PC-9 (cell line): ENCODE results near the gene LSM6. TPM values are rescaled to one million over a fixed set of nuclear protein-coding genes. Genes with fewer than 3 reads are reported as not detected.

Experiments
- BruUV-seq: library from RNA; stranded (reverse); fragments of 400-500 nt; replicated peaks from 2 replicates; lab custom pipeline; 2021; lab: Mats Ljungman, UMichigan
- CTCF ChIA-PET: fragments of 300-600 bp; sonication (Branson Sonifier 250); formaldehyde crosslinking; loops from one replicate; lab custom pipeline; 2022; ENCODE audit warnings: antibody characterized with exemption; lab: Charles Lee
- POLR2A ChIA-PET: fragments of 300-600 bp; sonication (Branson Sonifier 250); formaldehyde crosslinking; loops from one replicate; lab custom pipeline; 2022; ENCODE audit warnings: antibody characterized with exemption; ENCODE audit not compliant: unreplicated experiment; lab: Charles Lee
- DNase-seq, 2 experiments: peaks; one replicate each; pipeline versions ENCODE4 v3.0.0 to v3.0.0-alpha.2; 2015 to 2022; ENCODE audit warnings: mixed read lengths in 1 of 2
- H2AFZ ChIP-seq: fragments of 200-600 bp; sonication (generic); 2 replicates; pipeline ENCODE4 v1.8.1; 2017; ENCODE audit warnings: antibody characterized with exemption
- H3F3A ChIP-seq: fragments of 200-600 bp; sonication (generic); 2 replicates; pipeline ENCODE4 v1.8.1; 2017; ENCODE audit warnings: antibody characterized with exemption, mild to moderate bottlenecking, low read depth; ENCODE audit not compliant: insufficient read depth
- H3K27ac ChIP-seq: fragments of 200-600 bp; sonication (generic); 2 replicates; pipeline ENCODE4 v1.6.1; 2016; ENCODE audit warnings: mixed run types
- H3K27me3 ChIP-seq: fragments of 200-600 bp; sonication (generic); 2 replicates; pipeline ENCODE4 v1.6.1; 2016; ENCODE audit warnings: low read depth, mixed run types; ENCODE audit not compliant: insufficient read depth
- H3K36me3 ChIP-seq: fragments of 200-600 bp; sonication (generic); 2 replicates; pipeline ENCODE4 v1.6.1; 2016; ENCODE audit warnings: low read depth, mixed run types
- H3K4me1 ChIP-seq: fragments of 200-600 bp; sonication (generic); replicated peaks from 2 replicates; pipeline ENCODE4 v1.6.1; 2016; ENCODE audit warnings: mixed run types; ENCODE audit not compliant: insufficient read depth
- H3K4me2 ChIP-seq: fragments of 200-600 bp; sonication (generic); 2 replicates; pipeline ENCODE4 v1.6.1; 2017; ENCODE audit warnings: mixed run types
- H3K4me3 ChIP-seq: fragments of 200-600 bp; sonication (generic); 2 replicates; pipeline ENCODE4 v1.6.1; 2016; ENCODE audit warnings: mixed run types
- H3K79me2 ChIP-seq: fragments of 200-600 bp; sonication (generic); 2 replicates; pipeline ENCODE4 v1.6.1; 2017; ENCODE audit warnings: low read depth, mixed run types
- H3K9me2 ChIP-seq: fragments of 200-600 bp; sonication (generic); 2 replicates; pipeline ENCODE4 v1.8.1; 2017; ENCODE audit warnings: mild to moderate bottlenecking; ENCODE audit not compliant: insufficient read depth
- H3K9me3 ChIP-seq: fragments of 200-600 bp; sonication (generic); 2 replicates; pipeline ENCODE4 v1.8.1; 2016; ENCODE audit warnings: low read depth; ENCODE audit not compliant: insufficient read depth
- H4K20me1 ChIP-seq: fragments of 200-600 bp; sonication (generic); 2 replicates; pipeline ENCODE4 v1.8.1; 2017; ENCODE audit not compliant: insufficient read depth
- EZH2 ChIP-seq: fragments of 200-600 bp; sonication (generic); IDR thresholded peaks from 2 replicates; pipeline ENCODE4 v1.8.0; 2017; ENCODE audit warnings: antibody characterized with exemption, low read depth
- intact Hi-C: fragments of 100-400 bp; cut with micrococcal nuclease; formaldehyde crosslinking; loops from one replicate; pipeline ENCODE4 v1.10.0; 2022; ENCODE audit not compliant: unreplicated experiment
- total RNA-seq: library from RNA; stranded (reverse); gene quantifications from 2 replicates; pipeline ENCODE4 v1.2.3, GENCODE V29; 2021
- TF ChIP-seq, protein P1 (sequence below): fragments of 200-600 bp; sonication (generic); conservative IDR thresholded peaks from 2 replicates; pipeline ENCODE4 v1.6.1; 2017; ENCODE audit warnings: mixed run types, antibody characterized with exemption, mild to moderate bottlenecking, moderate library complexity

The LSM6 gene
- total RNA-seq, 1 experiment from 2014 or later = 45.6 TPM

DNA sequence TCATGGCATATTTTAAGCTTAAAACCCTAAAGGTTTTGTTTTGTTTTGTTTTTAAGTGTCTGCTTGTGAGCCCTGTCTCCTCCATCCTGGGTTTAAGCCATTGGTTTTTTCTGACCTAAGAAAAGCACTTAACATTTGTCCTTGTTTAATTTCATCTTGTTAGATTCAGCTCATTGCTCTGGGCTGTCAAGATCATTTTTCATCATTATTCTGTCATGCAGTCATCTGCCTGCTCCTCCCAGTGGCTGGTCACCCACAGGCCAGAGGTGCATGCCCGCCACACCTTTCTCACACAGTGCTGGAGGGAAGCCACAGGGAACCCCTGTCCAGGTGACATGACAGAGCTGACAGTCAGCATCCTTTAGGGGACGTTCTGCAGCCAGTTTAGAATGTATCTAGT, 27.1 kb downstream of the LSM6 start:
- CTCF ChIA-PET = no interaction called here

DNA sequence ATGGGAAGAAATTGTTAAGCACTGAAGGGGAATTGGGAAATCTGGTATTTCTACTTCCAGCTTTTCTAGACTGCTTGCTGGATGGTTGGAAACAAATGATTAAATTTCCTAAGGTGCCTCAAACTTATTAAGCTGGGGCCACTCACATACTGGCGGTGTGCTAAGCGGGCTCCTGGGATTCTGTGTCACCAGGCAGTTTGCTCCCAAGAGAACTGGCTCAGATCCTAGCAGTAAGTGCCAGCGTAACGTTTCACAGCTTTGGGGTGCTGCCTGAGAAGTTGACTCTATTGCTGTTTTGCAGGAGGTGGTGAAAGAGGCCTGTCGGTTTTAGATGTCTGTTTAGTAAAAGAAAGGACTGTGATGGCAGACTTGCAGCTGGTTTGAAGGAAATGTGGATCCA, 31.9 kb downstream of the LSM6 start:
- POLR2A ChIA-PET = no interaction called here
- no peaks in the 10 kb centered on the region for H4K20me1 ChIP-seq
- TF ChIP-seq, protein P1, sequence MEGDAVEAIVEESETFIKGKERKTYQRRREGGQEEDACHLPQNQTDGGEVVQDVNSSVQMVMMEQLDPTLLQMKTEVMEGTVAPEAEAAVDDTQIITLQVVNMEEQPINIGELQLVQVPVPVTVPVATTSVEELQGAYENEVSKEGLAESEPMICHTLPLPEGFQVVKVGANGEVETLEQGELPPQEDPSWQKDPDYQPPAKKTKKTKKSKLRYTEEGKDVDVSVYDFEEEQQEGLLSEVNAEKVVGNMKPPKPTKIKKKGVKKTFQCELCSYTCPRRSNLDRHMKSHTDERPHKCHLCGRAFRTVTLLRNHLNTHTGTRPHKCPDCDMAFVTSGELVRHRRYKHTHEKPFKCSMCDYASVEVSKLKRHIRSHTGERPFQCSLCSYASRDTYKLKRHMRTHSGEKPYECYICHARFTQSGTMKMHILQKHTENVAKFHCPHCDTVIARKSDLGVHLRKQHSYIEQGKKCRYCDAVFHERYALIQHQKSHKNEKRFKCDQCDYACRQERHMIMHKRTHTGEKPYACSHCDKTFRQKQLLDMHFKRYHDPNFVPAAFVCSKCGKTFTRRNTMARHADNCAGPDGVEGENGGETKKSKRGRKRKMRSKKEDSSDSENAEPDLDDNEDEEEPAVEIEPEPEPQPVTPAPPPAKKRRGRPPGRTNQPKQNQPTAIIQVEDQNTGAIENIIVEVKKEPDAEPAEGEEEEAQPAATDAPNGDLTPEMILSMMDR = no peak
- TF ChIP-seq EZH2 = no peak

More for the DNA sequence above, 27.1 kb downstream of the LSM6 start:
- no TSS peak for BruUV-seq
- Histone ChIP-seq H3K9me2 (no peaks in the 10 kb centered on the region), H4K20me1 (no peaks in the 10 kb centered on the region), H2AFZ (no peak overlapping the region), H3K27ac (no peak overlapping the region), H3K79me2 (no peaks in the 10 kb centered on the region), H3K4me1 (no peaks in the 10 kb centered on the region), H3K4me3 (no peak overlapping the region), H3K9me3 (no peaks in the 10 kb centered on the region), H3K36me3 (no peaks in the 10 kb centered on the region), H3F3A (no peaks in the 10 kb centered on the region), H3K4me2 (no peak overlapping the region), H3K27me3 (no peaks in the 10 kb centered on the region)
- DNase-seq = no peak
- intact Hi-C loops = no loop called here
- POLR2A ChIA-PET = no interaction called here
- TF ChIP-seq, protein P1 = no peak
- no peak for TF ChIP-seq EZH2

DNA sequence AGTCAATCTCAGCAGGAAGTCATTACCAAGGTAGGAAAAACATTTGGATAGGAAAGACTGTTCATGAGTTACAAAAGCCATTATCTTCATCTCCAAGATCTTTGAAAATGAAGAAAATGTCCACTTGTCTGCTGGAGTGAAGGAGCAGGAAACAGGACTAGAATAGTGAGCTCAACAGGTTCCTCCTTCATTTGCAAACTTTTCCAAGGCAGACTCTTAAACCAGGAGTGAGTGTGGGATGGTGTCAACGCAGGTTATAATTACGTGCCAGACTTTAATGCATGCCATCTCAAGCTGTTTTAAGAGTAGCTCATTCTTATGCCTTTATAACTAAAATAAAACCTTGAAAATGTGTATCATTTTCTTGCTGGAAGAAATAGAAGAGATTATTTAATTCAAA, 35.4 kb downstream of the LSM6 start:
- H3K4me1 ChIP-seq = no peaks in the 10 kb centered on the region
- H3K79me2 ChIP-seq = no peaks in the 10 kb centered on the region
- no peak overlapping the region for H3K4me2 ChIP-seq
- ChIA-PET CTCF (no interaction called here), POLR2A (no interaction called here)
- no peaks in the 10 kb centered on the region for H3K27me3 ChIP-seq
- no peaks in the 10 kb centered on the region for H3K9me2 ChIP-seq
- no peaks in the 10 kb centered on the region for H4K20me1 ChIP-seq
- no peak for DNase-seq
- H3K9me3 ChIP-seq = no peaks in the 10 kb centered on the region
- H3F3A ChIP-seq = no peaks in the 10 kb centered on the region
- H2AFZ ChIP-seq = no peak overlapping the region
- no peaks in the 10 kb centered on the region for H3K36me3 ChIP-seq
- BruUV-seq = no TSS peak
- no peak overlapping the region for H3K27ac ChIP-seq
- intact Hi-C loops = no loop called here
- no peak for TF ChIP-seq EZH2
- TF ChIP-seq, protein P1 = no peak
- no peak overlapping the region for H3K4me3 ChIP-seq

More for the DNA sequence above, 31.9 kb downstream of the LSM6 start:
- no peak overlapping the region for H2AFZ ChIP-seq
- no peak overlapping the region for H3K27ac ChIP-seq
- intact Hi-C loops = no loop called here
- no TSS peak for BruUV-seq
- no peaks in the 10 kb centered on the region for H3K36me3 ChIP-seq
- no peaks in the 10 kb centered on the region for H3F3A ChIP-seq
- no peaks in the 10 kb centered on the region for H3K4me1 ChIP-seq
- H3K9me2 ChIP-seq = no peaks in the 10 kb centered on the region
- CTCF ChIA-PET = no interaction called here
- H3K79me2 ChIP-seq = no peaks in the 10 kb centered on the region
- no peak overlapping the region for H3K4me2 ChIP-seq
- DNase-seq = no peak
- H3K27me3 ChIP-seq = no peaks in the 10 kb centered on the region
- H3K9me3 ChIP-seq = no peaks in the 10 kb centered on the region
- H3K4me3 ChIP-seq = no peak overlapping the region
